ENCODE measurements around the gene MRPS21.

The MRPS21 gene

GRCh38 chr1:150293433-150294253 lies at the start of gene MRPS21:
MRPS21 (plus strand) TSS chr1:150293861; CDS start chr1:150294367, 506 bp downstream.
- no peak for TF ChIP-seq CTCF (IDR thresholded peaks at IDR 0.05)
- peaks cover 12 to 16% of the 10 kb centered on the region in 2 experiments for H3K4me1 ChIP-seq (ENCODE audit: control insufficient read depth in 1 of 2, insufficient read depth in 1 of 2, low read depth in 1 of 2, low read length in 1 of 2)
- H3K36me3 ChIP-seq = peaks cover 6% of the 10 kb centered on the region
- H3K9me3 ChIP-seq = no peaks in the 10 kb centered on the region
- peak within 1 kb of the TSS; percentile 76 for H3K27ac ChIP-seq
- H3K27me3 ChIP-seq = peaks cover 3% of the 10 kb centered on the region
- H3K4me3 ChIP-seq (ENCODE audit: low read depth in 1 of 2, low read length in 1 of 2) = peak within 1 kb of the TSS; percentile 75 to 86

- TF ChIP-seq CTCF (IDR thresholded peaks at IDR 0.05) = no peak
- Histone ChIP-seq H3K4me1 (ENCODE audit: control insufficient read depth in 1 of 2, insufficient read depth in 1 of 2, low read depth in 1 of 2, low read length in 1 of 2) (peaks cover 15 to 20% of the 10 kb centered on the region in 2 experiments), H3K36me3 (no peaks in the 10 kb centered on the region), H3K4me3 (ENCODE audit: low read depth in 1 of 2, low read length in 1 of 2) (no peak overlapping the region), H3K9me3 (no peaks in the 10 kb centered on the region), H3K27me3 (no peaks in the 10 kb centered on the region), H3K27ac (peak overlapping the region; percentile 50)
These were observed 43.7 kb upstream of the MRPS21 start for GRCh38 chr1:150249936-150250335.

GRCh38 chr1:150256198-150256553 lies 37.5 kb upstream of the MRPS21 start:
- H3K4me1 ChIP-seq (ENCODE audit: control insufficient read depth in 1 of 2, insufficient read depth in 1 of 2, low read depth in 1 of 2, low read length in 1 of 2) = peaks cover 26 to 30% of the 10 kb centered on the region in 2 experiments
- peak overlapping the region; percentile 59 for H3K27ac ChIP-seq
- peaks cover 33% of the 10 kb centered on the region for H3K27me3 ChIP-seq
- no peaks in the 10 kb centered on the region for H3K36me3 ChIP-seq
- no peak for TF ChIP-seq CTCF (IDR thresholded peaks at IDR 0.05)
- H3K9me3 ChIP-seq = no peaks in the 10 kb centered on the region
- peak overlapping the region; percentile 33 to 44 for H3K4me3 ChIP-seq (ENCODE audit: low read depth in 1 of 2, low read length in 1 of 2)

DNA sequence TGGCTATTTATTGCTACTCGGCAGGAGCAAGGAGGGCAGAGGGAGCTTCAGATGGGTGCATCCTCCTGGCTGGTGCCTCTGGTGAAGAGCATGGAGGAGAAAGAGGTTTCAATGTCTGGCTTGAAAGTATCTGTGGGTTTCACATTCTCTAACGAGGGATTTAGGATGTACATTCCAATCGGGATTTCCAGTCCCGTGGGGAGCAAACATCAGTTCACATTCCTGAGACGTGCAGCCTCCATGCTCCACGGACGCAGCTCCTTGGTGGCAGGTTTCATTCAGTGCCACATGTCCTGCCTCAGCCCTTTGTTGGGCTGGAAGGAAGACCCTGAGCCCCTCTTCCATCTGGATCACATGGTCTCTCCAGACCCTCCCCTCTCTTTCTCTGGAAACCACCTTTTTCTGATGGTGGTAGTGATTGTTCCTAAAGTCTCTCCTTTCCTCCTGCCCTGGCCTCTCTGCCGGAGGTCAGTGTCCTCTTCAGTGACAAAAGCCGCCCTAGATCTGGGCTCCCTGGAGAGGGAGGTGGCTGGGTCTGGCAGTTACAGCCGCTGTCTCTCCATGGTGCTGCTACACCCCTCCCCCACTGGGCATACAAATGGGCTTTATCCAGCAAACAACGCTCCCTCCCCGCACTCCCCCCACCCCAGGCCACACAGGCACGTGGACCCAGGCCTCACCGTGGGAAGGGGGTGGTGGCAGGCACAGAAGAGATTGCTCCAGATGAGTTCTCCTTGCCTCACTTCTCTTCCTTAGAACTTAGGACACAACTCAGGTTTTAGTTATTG lies 36.9 kb upstream of the MRPS21 start:
- H3K27ac ChIP-seq = peak overlapping the region; percentile 59
- H3K4me1 ChIP-seq (ENCODE audit: control insufficient read depth in 1 of 2, insufficient read depth in 1 of 2, low read depth in 1 of 2, low read length in 1 of 2) = peaks cover 26 to 30% of the 10 kb centered on the region in 2 experiments
- H3K36me3 ChIP-seq = no peaks in the 10 kb centered on the region
- no peaks in the 10 kb centered on the region for H3K9me3 ChIP-seq
- H3K4me3 ChIP-seq (ENCODE audit: low read depth in 1 of 2, low read length in 1 of 2) = peak overlapping the region in 1 of 2 experiments; percentile 33
- H3K27me3 ChIP-seq = peaks cover 33% of the 10 kb centered on the region
- no peak for TF ChIP-seq CTCF (IDR thresholded peaks at IDR 0.05)

DNA sequence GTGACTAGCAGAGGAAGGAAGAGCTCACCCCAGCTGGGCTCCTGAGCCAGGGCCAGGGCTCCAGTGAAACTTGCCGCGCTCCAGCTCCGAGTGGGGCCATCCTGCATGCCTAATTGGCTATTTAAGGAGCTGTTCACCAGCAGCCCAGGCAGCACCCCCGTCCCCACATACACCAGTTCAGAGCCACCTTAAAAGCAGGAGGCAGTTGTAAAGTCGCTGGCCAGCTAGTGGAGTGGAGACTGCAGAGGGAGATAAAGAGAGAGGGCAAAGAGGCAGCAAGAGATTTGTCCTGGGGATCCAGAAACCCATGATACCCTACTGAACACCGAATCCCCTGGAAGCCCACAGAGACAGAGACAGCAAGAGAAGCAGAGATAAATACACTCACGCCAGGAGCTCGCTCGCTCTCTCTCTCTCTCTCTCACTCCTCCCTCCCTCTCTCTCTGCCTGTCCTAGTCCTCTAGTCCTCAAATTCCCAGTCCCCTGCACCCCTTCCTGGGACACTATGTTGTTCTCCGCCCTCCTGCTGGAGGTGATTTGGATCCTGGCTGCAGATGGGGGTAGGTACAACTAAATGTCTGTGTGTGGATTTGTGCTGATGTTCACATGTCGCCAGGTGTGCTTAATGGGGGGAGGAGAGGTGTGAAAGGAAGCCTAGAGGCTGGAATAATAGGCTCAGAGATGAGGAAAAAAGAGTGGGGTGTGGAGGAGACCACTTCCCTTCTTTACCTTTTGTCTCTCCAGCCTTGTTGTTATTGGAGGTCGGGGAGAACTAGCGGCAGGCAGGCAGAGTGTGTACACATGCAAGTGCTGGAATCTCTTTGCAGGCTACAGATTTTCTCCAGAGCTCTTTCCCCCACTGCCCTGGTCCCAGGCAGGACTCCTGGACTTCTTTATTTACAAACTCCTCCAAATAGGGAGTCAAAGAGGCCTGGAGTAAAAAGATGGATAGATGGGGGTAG lies 35.8 kb upstream of the MRPS21 start, which contains the start of gene CA14:
TSS of gene CA14 (plus strand) at position 151 of the 962 bp plus-strand sequence. CDS start at position 506, 355 bp downstream.
- H3K27ac ChIP-seq = no peak within 1 kb of the TSS

More for the DNA sequence above, 35.8 kb upstream of the MRPS21 start, which contains the start of gene CA14:
- Histone ChIP-seq H3K36me3 (no peaks in the 10 kb centered on the region), H3K4me3 (ENCODE audit: low read depth in 1 of 2, low read length in 1 of 2) (no peak within 1 kb of the TSS), H3K9me3 (no peaks in the 10 kb centered on the region), H3K27me3 (peaks cover 33% of the 10 kb centered on the region), H3K4me1 (ENCODE audit: control insufficient read depth in 1 of 2, insufficient read depth in 1 of 2, low read depth in 1 of 2, low read length in 1 of 2) (peaks cover 26 to 30% of the 10 kb centered on the region in 2 experiments)
- TF ChIP-seq CTCF (IDR thresholded peaks at IDR 0.05) = no peak
